GM19455 (cell line): ENCODE measurements around the gene IRF6.

Source experiments
- ATAC-seq: cut with Tn5 transposase; IDR thresholded peaks from one replicate; pipeline ENCODE4 v1.9.1; 2021; ENCODE audit not compliant: unreplicated experiment

The IRF6 gene

DNA sequence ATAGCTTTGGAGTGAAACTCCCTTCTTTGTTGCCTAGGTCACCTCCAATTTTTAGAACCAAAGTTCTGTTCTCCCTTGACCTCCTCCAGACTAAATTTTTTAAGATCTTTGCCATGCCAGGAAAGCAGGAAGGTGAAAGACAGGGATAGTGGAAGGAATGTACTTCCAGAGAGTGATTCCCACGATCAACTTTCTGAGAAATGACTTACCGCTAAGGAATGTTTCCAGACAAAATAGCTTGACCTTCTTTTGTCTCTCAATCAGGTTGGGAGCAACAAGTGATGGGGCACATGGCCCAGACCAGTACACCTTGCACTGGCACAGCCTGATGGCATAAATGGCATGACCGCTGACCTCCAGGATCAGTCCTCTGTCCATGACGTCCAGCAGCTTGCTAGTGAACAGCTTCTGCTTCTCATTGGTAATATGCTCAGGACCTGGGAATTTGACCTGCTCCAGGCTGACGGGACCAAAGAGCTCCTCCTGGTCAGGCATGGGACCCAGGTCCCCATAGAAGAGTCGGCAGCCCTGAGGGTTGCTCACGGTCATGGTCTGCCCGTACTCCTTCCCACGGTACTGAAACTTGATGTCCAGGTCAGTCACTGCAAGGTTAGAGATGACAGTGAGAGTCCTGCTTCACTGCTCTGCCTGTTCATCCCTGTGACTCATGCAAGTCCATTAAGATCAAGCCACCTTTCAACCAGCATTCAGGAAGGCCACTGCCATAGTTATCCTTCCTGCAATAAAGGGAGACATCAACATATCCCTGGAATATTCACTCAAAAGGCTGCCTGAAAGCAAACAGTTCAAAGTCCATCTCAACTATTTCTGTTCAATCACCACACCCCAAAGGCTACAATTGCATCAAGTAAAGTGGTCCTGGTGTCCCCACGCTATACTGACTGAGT is 15.4 kb downstream of the IRF6 start:
- no peak for ATAC-seq

DNA sequence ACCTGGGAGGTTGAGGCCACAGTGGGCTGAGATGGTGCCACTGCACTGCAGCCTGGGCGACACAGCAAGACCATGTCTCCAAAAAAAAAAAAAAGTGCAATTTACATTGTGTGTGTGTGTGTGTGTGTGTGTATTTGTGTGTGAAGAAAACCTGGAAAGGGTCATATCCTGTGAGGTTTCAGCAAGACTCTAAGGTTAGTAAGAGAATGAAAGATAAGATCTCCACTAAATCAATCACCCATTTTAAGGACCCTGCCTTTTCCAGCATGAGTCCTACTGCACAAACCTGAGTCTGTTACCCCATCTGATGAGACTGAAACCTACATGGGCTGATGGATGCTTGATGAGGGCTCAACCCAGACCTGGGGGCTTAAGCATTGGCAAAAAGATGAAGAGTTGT is 16.7 kb downstream of the IRF6 start:
- no peak for ATAC-seq

DNA sequence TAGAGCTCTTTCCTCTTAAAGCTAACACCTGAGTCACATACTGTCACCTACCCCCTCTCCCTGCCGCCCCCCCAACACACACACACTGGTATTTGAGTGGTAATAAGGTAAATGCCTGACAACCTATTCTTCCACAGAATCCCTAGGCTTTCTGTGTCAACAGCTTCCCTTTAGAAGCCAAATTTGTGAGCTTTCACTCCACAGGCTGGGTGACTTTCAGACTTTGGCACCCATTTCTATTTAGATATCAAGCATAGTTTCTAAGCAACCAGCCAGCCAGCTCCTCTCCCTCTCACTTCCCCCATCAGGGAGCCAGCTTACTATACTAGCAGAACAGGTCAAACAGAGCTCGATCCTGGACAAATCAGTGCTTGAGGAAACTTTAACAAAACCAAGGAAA is 18.4 kb downstream of the IRF6 start:
- no peak for ATAC-seq

DNA sequence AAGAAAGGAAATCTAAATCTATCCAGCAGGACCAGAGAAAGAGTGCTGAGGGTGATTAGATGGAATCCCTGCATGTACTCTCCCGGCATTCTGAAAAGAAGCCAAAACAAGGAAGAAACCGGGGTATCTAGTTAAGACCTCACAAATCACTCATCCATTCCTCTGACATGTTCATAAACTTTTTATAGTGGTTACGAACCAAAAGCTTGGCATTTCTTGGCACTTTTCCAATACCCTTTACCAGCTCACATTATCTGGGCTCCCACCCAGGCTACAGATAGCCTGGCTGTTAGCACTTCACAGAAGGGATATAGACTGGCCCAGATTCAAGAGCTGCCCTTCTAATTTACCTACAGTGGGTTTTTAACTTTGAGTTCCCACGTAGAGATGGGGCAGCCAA is 19.8 kb downstream of the IRF6 start:
- no peak for ATAC-seq

DNA sequence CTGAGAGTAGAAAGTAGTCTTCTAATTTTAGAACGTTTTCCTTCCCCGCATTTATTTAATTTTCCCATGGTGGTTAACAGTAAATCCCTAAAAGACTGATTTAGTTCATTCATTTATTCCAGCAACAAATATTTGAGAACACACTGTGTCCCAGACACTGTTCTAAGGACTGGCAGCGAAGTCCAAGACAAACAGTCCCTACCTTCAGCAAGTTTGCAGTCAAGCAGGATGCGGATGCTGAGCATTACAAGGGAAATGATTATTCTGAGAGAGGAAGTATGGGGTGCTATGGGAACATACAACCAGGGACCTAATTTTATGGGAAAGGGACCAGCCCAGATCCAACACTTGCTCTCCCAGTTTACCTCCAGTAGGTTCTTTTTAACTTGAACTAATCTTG is 20.4 kb downstream of the IRF6 start:
- ATAC-seq = no peak

DNA sequence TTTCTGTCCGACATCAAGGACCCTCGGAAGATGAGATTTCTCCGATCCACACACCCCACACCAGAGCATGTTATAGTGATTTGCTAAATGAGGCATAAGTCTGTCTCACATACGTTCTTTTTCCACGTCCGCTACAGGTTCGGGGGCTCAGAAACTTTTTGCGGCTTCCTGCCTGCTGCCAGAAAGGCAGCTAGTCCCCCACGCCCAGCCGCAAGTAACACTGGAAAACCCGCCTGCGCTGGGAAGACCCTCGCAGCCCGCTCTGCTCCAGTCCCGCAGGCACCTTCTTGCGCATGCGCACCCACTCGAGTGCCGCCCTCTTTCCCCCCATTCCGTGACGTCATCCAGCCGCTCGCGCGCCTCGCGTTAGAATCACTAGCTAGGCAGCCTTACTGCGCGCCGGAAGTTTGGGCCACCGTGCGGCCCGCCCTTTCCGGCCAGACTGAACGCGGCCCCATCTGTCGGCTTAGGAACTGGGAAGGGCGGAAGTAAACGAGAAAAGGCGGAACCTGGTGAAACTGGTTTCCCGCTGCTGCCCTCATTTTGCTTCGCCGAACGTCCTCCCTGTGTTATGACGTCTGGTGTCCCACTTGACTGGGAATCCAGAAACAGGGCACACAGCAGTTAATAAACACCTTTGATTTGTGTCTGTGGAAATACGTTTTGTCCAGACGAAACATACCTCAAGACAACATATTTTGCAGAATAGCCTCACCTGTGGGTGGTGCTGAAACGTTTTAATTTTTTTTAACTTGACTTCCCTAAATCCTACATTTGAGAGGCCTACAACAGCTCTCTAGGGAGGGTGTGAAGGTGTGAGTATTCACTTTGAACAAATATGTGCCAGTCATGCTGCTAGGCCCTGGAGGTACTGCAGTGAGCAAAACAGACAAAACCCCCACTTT is 21.4 kb downstream of the IRF6 start, which contains the start of gene C1orf74:
TSS of gene C1orf74 (minus strand) at position 295 of the 905 bp plus-strand sequence. CDS start 925 bp downstream, outside the sequence.
- peak; percentile 99 for ATAC-seq

DNA sequence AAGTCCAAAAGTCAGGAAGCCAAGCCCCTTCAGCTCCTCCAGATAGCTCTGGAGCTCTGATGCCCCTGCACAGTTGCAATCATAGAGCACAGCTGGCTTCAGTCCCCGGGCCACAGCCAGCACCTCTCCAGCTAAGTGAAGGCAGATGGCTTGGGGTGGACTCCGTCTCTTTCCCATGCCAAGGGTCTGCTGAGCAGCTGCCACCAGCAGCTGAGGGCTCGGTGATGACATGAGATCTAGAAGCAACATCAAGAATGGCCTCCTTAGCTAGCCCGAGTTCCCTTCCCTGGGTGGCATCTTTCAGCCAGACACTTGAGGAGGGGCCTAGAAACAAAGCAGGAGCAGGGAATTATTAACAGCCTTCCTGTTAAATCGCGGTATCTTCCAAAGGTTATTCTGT is 22.6 kb downstream of the IRF6 start:
- no peak for ATAC-seq

DNA sequence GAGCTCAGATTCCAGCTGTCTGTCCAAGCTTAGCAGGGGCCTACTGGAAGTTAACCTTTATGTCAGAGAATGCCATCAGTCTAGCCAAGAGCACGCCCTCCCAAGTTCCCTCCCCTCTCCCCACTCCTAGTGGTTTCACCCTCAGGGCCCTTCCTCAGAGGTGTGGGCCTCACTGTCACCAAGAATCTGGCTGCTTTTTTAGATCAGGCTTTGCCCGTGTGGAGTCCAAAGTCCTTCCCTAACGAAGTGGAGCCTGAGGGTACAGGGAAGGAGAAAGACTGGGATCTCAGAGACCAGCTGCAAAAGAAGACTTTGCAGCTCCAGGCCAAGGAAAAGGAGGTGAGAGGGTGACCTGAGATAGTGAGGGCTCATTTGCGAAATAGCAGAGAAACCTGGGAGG is 25.7 kb downstream of the IRF6 start:
- no peak for ATAC-seq

DNA sequence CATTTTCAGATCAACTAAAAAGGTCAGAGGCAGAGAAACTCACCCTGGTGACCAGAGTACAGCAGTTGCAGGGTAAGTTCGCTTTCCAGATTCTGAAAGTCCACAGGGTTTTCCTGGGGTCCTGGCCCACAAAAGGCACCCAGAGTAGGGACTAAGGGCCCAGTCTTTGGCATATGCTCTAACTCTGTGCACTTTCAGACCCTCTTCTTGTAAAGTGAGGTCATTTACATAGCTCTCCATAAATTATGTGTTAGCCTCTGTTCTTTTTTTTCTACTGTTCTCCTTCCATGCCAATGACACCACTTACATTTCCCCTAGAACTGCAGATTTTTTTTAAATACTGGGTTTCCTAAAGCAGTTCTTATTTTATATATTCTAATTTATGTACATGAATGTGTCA is 27.8 kb downstream of the IRF6 start:
- no peak for ATAC-seq

DNA sequence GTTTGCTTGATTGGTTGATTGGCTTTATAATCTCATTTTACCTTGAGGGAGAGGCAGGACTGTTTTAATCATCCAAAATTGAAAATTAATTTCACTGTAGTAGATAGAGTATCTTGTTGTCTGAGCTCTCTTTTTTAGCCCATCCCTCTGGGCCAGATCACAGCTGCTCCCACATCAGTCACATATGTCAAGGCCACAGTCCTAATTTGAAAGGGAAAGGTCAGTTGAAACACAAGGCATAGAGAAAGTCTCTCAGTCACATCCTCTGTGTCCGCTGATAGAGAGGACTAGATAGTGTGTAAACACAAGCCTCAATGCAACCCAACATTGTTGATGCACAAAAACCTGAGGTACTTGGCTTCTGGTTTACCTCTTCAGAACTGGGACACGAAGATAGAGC is 28.4 kb downstream of the IRF6 start:
- ATAC-seq = no peak

DNA sequence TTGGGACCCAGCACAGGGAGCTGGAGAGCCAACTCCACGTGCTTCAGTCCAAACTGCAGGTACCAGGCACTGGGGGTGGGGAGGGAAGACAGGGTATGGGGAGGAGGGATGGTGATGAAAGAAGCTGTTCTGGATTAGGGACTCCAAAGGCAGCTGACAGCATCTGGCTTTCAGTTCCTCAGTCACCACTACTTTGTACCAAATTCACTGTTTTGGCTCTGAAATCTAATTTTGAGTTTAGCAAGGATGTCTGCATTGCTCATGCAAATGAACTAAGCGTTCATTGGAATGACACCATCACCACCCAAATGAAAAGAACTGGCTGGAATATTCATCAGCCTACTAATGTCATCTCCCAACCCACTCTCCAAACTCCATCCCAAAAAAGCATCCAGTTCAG is 30.3 kb downstream of the IRF6 start:
- no peak for ATAC-seq

DNA sequence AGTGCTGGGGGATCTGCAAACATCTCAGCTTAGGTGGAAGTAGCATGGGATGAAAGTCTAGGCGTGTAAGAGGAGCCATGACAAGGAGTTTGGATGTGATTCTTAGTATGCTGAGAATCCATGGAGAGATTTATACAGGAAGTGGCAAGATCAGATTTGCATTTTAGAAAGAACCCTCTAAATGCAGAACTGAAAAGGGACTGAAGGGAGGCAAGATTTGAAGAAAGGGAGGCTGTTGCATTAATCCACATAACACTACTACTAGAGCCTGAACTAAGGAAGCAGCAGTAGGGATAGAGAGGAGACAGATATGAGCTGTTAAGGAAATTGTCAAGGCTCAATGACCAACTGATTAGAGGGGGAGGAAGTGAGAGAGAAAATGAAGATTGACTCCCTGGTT is 31.4 kb downstream of the IRF6 start:
- peak; percentile 66 for ATAC-seq

DNA sequence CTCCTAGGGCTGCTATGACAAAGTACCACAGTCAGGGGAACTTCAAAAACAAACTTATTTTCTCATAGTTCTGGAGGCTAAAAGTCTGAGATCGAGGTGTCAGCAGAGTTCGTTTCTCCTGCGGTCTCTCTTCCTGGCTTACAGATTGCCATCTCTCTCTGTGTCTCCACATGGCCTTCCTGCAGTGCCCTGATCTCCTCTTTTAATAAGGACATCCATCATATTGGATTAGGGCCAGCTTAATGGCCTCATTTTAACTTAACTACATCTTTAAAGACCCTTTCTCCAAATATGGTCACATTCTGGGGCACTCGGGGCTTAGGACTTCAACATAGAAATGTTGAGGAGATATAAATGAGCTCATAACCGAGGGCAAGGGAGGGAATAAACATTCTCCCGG is 33.8 kb downstream of the IRF6 start:
- no peak for ATAC-seq

DNA sequence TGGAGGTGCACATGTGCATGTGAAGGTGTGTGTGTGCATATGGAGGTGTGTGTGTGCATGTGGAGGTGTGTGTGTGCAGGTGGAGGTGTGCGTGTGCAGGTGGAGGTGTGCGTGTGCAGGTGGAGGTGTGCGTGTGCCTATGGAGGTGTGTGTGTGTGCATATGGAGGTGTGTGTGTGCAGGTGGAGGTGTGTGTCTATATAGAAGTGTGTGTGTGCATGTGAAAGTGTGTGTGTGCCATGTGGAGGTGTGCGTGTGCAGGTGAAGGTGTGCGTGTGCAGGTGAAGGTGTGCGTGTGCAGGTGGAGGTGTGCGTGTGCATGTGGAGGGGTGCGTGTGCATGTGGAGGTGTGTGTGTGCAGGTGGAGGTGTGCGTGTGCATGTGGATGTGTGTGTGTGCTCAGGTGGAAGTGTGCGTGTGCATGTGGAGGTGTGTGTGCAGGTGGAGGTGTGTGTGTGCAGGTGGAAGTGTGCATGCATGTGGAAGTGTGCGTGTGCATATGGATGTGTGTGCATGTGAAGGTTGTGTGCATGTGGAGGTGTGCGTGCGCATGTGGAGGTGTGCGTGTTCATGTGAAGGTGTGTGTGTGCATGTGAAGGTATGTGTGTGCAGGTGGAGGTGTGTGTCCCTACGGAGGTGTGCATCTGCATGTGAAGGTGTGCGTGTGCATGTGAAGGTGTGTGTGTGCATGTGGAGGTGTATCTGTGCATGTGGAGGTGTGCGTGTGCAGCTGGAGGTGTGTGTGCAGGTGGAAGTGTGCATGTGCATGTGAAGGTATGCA is 35.1 kb downstream of the IRF6 start:
- ATAC-seq = no peak

DNA sequence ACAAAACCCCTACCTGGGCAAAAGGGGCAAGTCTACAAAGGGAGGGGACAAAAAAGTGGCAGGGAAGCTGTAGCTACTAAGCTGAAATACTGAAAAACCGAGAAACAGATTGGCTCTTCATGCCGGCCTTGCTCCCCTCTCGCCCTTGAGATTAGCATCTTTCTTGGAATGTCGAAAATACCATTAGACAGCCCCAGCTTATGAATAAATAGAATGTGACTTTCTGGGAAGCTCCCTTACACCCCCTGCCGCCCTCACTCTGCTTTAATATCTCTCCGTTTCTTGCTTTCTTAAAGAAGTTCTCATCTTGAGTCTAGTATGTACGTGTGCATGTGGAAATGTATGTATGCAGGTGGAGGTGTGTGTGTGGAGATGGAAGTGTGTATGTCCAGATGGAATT is 36.0 kb downstream of the IRF6 start:
- no peak for ATAC-seq

DNA sequence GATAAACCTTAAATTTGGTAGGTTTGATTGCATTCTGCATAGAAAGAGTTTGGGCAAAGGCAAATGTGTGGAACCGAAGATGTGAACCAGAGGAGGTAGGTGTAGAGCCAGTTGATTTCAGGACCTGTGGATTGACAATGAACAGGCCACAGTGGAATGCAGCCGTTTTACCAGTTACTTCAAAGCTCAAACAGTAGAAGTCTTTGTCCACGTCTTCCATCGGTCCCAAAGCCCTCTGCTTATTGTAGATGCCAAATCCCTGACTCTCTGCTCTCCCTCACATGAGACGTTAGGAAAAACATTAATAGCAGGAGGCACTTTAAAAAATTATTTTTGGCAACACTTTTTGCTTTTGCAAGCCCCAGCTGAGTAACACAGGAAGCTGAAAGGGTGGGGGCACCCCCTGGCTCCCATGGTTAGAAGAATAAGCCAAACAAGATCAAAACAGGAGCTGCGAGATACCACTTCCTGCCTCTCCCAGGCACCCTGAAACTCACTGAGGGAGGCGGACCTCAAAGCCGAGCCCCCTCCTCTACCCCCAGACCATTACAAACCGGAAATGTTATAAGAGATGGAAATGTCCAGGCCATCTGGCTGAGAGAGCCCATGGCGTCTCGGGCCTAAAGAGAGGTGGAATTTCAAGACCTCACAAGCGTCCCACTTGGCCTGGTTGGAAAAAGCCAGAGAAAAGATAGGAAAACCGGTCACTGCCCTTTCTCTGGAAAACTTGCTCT is 36.6 kb downstream of the IRF6 start:
- peak; percentile 71 for ATAC-seq

DNA sequence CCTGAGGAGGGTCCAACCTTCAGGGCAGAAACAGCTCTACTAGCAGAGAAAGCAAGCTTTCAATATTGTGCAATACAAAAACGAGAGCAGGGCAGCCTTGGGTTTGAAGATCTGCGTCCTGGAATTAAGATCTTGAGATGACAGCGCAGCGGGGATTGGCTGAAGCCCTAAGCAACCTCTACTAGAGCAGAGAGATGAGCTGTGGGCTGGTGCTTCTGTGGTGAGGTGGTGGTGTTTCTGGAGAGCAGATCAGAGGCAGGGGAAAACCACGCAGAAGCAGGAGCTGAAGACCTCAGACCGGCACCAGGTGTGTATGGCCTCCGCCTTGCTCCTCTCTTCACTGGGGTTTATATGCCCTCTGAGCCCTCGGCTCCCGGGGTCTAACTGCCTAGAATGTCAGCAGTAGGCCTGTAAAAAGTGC is 37.6 kb downstream of the IRF6 start:
- peak; percentile 87 for ATAC-seq

DNA sequence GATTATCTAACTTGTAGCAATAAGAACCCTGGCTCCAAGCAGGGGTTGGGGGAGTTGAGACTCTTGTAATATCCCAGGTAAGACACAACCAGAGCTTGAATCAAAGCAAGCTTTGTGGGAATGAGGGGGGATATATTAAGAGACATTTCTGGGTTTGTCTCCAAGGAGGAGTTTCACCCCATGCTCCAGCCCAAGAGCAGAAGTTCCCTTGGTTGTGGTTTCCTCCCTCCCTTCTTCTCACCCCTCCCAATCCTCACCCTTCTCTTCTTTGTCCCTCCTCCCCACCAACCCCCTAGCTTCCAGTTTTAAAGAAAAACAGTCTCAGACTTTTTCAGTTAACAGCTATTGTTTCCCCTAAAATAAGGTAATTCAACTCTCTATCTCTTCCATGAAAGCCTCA is 38.2 kb downstream of the IRF6 start:
- no peak for ATAC-seq

DNA sequence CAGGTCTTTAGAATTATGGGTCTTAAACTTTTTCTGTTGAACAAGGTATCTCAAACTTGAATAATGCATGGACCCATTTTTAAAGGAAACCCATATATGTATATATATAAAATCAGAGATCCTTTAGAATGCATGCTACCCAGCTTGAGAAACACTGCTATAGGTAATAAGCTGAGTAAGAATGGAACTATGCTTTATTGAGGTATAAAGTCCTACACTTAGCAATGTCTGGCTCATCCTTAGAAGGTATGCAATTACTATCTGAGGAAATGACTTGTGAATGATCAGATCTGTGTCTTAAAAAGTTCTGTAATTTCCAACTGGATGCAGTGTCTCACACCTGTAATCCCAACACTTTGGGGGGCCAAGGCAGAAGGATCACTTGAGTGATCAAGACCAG is 38.8 kb downstream of the IRF6 start:
- no peak for ATAC-seq

DNA sequence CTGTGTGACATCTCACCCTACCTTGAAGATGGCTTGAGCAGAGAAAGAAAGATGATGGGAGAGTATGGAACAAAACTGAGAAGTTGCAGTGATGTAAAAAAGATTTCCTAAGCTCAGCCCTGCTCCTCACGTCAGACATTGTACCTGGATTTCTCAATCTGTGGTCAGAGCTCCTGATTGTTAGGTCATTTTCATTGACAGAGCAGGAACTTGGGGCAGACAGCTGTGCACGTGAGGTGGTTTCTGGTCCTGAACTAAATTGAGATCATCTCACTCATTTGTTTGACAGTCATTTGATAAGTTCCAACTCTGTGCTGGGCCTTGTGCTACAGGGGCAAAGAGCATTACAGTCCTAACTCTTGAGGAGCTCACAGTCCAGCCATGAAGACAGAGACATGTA is 39.9 kb downstream of the IRF6 start:
- no peak for ATAC-seq
